ENCODE results near the gene CTBP1.

CTBP1 gene

GRCh38 chr4:1204286-1204827 lies 44.6 kb downstream of the CTBP1 start:
- Histone ChIP-seq H3K4me1 (ENCODE audit: insufficient read depth, low read length, severe bottlenecking) (peaks cover 33% of the 10 kb centered on the region), H3F3A (ENCODE audit: insufficient read depth, low read length) (no peaks in the 10 kb centered on the region), H3K9ac (ENCODE audit: low read length) (no peak overlapping the region), H3K79me2 (ENCODE audit: insufficient read depth, low read length) (no peaks in the 10 kb centered on the region), H3K27me3 (ENCODE audit: insufficient read depth, low read length) (no peaks in the 10 kb centered on the region), H3K36me3 (ENCODE audit: insufficient read depth, low read length) (no peaks in the 10 kb centered on the region), H3K4me2 (ENCODE audit: low read length) (no peak overlapping the region), H2AFZ (ENCODE audit: low read length) (no peak overlapping the region), H3K4me3 (ENCODE audit: low read depth, low read length, poor library complexity, severe bottlenecking) (no peak overlapping the region), H3K27ac (ENCODE audit: low read depth, low read length, poor library complexity, severe bottlenecking) (no peak overlapping the region), H3K9me2 (ENCODE audit: low read depth, low read length) (no peaks in the 10 kb centered on the region), H3K9me3 (ENCODE audit: low read length) (no peaks in the 10 kb centered on the region), H4K20me1 (ENCODE audit: insufficient read depth, low read length) (no peaks in the 10 kb centered on the region)
- no peak for TF ChIP-seq EZH2 (IDR thresholded peaks at IDR 0.05; ENCODE audit: borderline replicate concordance, low read length)
- no peak for TF ChIP-seq CTCF (IDR thresholded peaks at IDR 0.05; ENCODE audit: low read length)

- Histone ChIP-seq H3K79me2 (ENCODE audit: insufficient read depth, low read length) (no peaks in the 10 kb centered on the region), H3K4me1 (ENCODE audit: insufficient read depth, low read length, severe bottlenecking) (peaks cover 20% of the 10 kb centered on the region), H4K20me1 (ENCODE audit: insufficient read depth, low read length) (no peaks in the 10 kb centered on the region), H3K9ac (ENCODE audit: low read length) (no peak overlapping the region), H3K27me3 (ENCODE audit: insufficient read depth, low read length) (no peaks in the 10 kb centered on the region), H3K4me3 (ENCODE audit: low read depth, low read length, poor library complexity, severe bottlenecking) (no peak overlapping the region), H2AFZ (ENCODE audit: low read length) (no peak overlapping the region), H3K4me2 (ENCODE audit: low read length) (no peak overlapping the region), H3K27ac (ENCODE audit: low read depth, low read length, poor library complexity, severe bottlenecking) (no peak overlapping the region), H3K36me3 (ENCODE audit: insufficient read depth, low read length) (no peaks in the 10 kb centered on the region), H3F3A (ENCODE audit: insufficient read depth, low read length) (no peaks in the 10 kb centered on the region), H3K9me2 (ENCODE audit: low read depth, low read length) (no peaks in the 10 kb centered on the region), H3K9me3 (ENCODE audit: low read length) (no peaks in the 10 kb centered on the region)
- no peak for TF ChIP-seq EZH2 (IDR thresholded peaks at IDR 0.05; ENCODE audit: borderline replicate concordance, low read length)
- TF ChIP-seq CTCF (IDR thresholded peaks at IDR 0.05; ENCODE audit: low read length), result no peak
These were observed 45.8 kb downstream of the CTBP1 start for GRCh38 chr4:1203026-1203616.

GRCh38 chr4:1202526-1203011 lies 46.4 kb downstream of the CTBP1 start:
- Histone ChIP-seq H3K27ac (ENCODE audit: low read depth, low read length, poor library complexity, severe bottlenecking) (peak overlapping the region; percentile 54), H3K9ac (ENCODE audit: low read length) (no peak overlapping the region), H3K4me3 (ENCODE audit: low read depth, low read length, poor library complexity, severe bottlenecking) (no peak overlapping the region), H3K4me2 (ENCODE audit: low read length) (no peak overlapping the region), H3K79me2 (ENCODE audit: insufficient read depth, low read length) (no peaks in the 10 kb centered on the region), H3F3A (ENCODE audit: insufficient read depth, low read length) (no peaks in the 10 kb centered on the region), H3K36me3 (ENCODE audit: insufficient read depth, low read length) (no peaks in the 10 kb centered on the region), H2AFZ (ENCODE audit: low read length) (no peak overlapping the region), H3K9me2 (ENCODE audit: low read depth, low read length) (no peaks in the 10 kb centered on the region), H4K20me1 (ENCODE audit: insufficient read depth, low read length) (no peaks in the 10 kb centered on the region), H3K4me1 (ENCODE audit: insufficient read depth, low read length, severe bottlenecking) (peaks cover 17% of the 10 kb centered on the region), H3K9me3 (ENCODE audit: low read length) (no peaks in the 10 kb centered on the region), H3K27me3 (ENCODE audit: insufficient read depth, low read length) (no peaks in the 10 kb centered on the region)
- TF ChIP-seq EZH2 (IDR thresholded peaks at IDR 0.05; ENCODE audit: borderline replicate concordance, low read length), result no peak
- no peak for TF ChIP-seq CTCF (IDR thresholded peaks at IDR 0.05; ENCODE audit: low read length)

Measured in OCI-LY1 (cell line).